Suprapubic skin (tissue), 4 donors: ENCODE data around the gene FGF16.

ENCODE experiments used
- POLR2A ChIP-seq, 2 donors: fragments of 450-650 bp; IDR thresholded peaks; one replicate each; pipeline ENCODE4 v1.6.1; 2017; ENCODE audit warnings: antibody characterized with exemption in 2 of 2, mild to moderate bottlenecking in 2 of 2, moderate library complexity in 2 of 2
- POLR2AphosphoS5 ChIP-seq, 3 donors: sonication (generic); formaldehyde crosslinking; IDR thresholded peaks; one replicate each; pipeline ENCODE4 v1.6.1; 2017; ENCODE audit warnings: antibody characterized with exemption in 3 of 3
- TF ChIP-seq, protein P1 (sequence below), 2 donors: fragments of 200-600 bp in 1 of 2; fragments of 450-650 bp in 1 of 2; sonication (generic) in 1 of 2; IDR thresholded peaks; one replicate each; pipeline ENCODE4 v1.5.1; 2016 to 2019; ENCODE audit warnings: antibody characterized with exemption in 2 of 2, mild to moderate bottlenecking in 1 of 2, moderate library complexity in 1 of 2

DNA sequence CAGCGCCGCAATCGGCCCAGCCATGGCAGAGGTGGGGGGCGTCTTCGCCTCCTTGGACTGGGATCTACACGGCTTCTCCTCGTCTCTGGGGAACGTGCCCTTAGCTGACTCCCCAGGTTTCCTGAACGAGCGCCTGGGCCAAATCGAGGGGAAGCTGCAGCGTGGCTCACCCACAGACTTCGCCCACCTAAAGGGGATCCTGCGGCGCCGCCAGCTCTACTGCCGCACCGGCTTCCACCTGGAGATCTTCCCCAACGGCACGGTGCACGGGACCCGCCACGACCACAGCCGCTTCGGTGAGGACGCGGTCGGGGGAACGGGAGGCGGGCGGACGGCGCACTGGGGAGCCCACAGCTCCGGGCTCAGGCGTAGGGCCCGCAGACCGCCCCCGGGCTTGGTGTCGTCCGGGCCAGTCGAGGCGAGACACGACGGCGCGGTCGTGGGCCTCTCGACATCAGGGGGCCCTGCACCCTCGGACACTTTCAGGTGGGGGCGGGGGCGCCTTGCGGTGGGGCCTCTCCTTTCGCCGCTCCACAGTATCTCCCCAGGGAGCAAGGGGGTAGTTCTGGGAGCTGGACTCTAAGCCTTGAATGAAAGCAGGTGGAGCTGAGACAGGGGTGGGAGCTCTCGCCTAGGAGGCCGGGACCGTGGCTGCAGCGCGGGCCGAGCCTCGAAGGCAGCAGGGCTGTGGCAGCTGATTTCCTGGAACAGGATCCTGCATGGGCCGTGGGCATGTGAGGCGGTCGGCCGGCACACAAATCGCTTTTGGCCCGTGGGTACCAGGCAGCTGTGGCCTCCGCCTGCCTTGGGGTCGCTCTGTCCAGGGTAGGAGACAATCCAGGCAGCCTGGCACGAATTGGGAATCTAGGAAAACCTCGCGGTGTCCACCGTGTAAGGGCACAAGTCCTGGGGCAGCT, 722 bp downstream of the FGF16 start:
- TF ChIP-seq, protein P1, sequence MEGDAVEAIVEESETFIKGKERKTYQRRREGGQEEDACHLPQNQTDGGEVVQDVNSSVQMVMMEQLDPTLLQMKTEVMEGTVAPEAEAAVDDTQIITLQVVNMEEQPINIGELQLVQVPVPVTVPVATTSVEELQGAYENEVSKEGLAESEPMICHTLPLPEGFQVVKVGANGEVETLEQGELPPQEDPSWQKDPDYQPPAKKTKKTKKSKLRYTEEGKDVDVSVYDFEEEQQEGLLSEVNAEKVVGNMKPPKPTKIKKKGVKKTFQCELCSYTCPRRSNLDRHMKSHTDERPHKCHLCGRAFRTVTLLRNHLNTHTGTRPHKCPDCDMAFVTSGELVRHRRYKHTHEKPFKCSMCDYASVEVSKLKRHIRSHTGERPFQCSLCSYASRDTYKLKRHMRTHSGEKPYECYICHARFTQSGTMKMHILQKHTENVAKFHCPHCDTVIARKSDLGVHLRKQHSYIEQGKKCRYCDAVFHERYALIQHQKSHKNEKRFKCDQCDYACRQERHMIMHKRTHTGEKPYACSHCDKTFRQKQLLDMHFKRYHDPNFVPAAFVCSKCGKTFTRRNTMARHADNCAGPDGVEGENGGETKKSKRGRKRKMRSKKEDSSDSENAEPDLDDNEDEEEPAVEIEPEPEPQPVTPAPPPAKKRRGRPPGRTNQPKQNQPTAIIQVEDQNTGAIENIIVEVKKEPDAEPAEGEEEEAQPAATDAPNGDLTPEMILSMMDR (IDR thresholded peaks at IDR 0.05): no peak
- TF ChIP-seq POLR2A (IDR thresholded peaks at IDR 0.05) (no peak), POLR2AphosphoS5 (IDR thresholded peaks at IDR 0.05) (no peak)
